HL-60/S4 (cell line): ENCODE measurements around the gene SULT1A1.
"Not testable (repeated sequence)": the region's sequence is repeated elsewhere in the genome, so short reads cannot be mapped to it uniquely, and the experiment has no call there.

Experiments used
- in situ Hi-C: fragments of 300-500 bp; cut with MboI; formaldehyde crosslinking; loops from 2 replicates; pipeline ENCODE4 v1.14.3; 2022; ENCODE audit warnings: low sequenced_read_pairs

The SULT1A1 gene

GRCh38 chr16:28609631-28610594 is at the start of gene SULT1A1:
TSS of gene SULT1A1 (minus strand) at chr16:28610044. CDS start at chr16:28608855, 1,189 bp downstream.
- in situ Hi-C loops, result no loop called here

- in situ Hi-C loops, result not testable (repeated sequence)
These were observed 30.1 kb upstream of the SULT1A1 start for GRCh38 chr16:28639959-28640358.

DNA sequence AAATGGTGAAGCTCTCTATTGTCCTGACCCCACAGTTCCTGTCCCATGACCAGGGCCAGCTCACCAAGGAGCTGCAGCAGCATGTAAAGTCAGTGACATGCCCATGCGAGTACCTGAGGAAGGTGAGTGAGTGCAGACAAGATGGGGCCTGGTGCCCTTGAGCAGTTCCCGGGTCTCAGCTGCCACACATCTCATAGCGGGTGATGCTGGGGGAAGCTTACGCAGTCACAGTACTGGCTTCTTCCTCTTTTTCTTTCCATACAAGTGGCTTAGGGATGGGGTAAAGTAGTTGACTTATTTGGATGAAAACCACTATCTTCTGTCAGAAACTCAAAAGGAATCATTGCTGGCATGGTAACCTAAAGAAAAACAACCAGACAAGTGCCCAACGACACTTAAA is 28.5 kb upstream of the SULT1A1 start:
- in situ Hi-C loops, result not testable (repeated sequence)

DNA sequence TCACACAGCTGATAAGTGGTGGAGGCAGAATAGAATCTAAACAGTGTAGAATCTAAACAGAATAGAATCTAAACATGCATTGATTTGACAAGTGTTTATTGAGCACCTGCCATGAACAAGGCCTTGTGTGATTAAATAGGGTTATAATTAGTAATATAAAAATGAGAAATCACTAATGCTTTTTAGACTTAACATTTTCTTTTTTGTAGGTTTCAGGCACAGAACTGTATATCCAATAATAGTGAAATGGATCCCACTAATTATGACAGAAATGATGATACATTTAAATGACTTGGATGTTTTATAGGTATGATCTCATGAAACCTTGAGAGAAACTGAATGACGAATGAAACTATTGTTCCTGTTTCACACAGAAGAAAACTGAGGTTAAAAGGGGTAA is 27.9 kb upstream of the SULT1A1 start, which contains the start of gene NPIPB8:
TSS of gene NPIPB8 (plus strand) at position 301 of the 400 bp plus-strand sequence. CDS start 296 bp downstream, outside the sequence.
- in situ Hi-C loops, result not testable (repeated sequence)

GRCh38 chr16:28636093-28636823 is 26.4 kb upstream of the SULT1A1 start:
- in situ Hi-C loops, result not testable (repeated sequence)

DNA sequence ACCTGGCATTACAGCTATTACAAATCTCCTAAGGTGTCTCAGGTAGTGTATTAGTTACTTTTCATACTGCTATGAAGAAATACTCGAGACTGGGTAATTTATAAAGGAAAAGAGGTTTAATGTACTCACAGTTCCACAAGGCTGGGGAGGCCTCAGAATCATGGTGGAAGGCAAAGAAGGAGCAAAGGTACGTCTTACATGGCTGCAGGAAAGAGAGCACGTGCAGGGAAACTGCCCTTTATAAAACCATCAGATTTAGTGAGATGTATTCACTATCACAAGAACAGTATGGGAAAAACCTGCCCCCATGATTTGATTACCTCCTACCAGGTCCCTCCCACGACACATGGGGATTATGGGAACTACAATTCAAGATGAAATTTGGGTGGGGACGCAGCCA is 21.1 kb upstream of the SULT1A1 start:
- in situ Hi-C loops, result not testable (repeated sequence)

DNA sequence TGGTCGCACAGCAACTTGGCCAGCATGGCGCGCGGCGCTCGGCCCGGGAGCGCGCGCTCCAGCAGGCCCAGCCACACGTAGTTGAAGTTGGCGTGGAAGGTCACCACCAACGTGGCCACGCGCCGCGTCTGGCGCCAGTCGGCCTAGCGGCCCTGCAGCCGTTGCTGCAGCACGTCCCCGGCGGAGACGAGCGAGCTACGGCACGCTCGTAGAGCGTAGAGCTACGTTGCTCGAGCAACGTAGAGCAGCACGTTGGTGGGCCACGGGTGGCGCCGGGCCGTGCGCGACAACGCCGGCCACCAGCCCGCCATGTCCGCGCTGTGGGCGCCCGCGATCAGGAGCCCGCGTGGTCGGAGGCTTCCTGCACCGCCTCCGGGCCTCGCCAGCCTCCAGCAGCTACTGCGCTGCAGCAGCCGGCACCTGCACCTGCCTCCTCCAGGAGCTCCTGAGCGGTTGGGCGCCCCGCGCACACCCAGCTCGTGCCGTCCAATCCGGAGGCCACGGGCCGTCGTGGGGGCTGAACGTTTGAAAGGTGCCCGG is 13.4 kb upstream of the SULT1A1 start:
- in situ Hi-C loops, result no loop called here

GRCh38 chr16:28622532-28623171 is 12.8 kb upstream of the SULT1A1 start:
- in situ Hi-C loops, result not testable (repeated sequence)

DNA sequence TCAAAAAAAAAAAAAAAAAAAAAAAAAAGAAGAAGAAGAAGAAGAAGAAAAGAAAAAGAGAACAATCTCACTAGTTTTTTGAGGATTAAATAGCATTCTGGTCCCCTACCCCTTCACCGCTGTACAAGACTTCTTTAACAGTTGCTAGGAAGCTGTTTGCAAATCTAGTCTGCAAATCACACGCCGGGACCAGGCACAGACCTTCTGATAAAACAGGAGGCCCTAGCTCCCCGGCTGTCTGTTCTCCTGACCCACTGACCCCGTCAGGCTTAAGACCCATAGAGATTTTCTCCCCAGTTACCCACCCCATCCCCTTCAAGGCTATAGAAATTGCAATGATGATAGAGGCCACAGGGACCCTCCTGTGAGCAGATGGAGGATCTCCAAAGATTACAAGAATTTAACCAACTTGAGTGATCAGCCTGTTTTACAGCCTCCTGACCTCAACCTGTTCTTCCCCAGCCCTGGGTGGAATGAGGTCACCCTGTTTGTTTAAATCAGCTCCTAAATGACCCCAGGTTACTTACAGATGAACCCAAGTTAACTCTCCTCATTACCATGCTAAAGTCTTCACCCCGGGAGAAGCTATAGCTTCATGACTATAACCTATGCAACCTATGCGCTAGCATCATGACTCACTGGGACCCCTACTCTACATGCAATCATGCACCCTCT is 11.8 kb upstream of the SULT1A1 start:
- in situ Hi-C loops, result no loop called here

DNA sequence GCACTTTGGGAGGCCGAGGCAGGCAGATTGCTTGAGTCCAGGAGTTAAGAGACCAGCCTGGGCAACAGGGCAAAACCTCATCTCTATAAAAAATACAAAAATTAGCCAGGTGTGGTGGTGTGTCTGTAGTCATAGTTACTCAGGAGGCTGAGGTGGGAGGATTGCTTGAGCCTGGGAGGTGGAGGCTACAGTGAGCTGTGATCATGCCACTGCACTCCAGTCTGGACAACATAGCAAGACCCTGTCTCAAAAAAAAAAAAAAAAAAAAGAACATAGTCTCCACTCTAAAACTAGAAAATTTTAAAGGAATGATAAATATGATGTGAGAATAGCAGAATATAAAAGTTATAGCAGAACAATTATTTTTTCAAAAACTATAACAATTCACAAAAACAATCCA is 10.5 kb upstream of the SULT1A1 start:
- in situ Hi-C loops, result not testable (repeated sequence)

DNA sequence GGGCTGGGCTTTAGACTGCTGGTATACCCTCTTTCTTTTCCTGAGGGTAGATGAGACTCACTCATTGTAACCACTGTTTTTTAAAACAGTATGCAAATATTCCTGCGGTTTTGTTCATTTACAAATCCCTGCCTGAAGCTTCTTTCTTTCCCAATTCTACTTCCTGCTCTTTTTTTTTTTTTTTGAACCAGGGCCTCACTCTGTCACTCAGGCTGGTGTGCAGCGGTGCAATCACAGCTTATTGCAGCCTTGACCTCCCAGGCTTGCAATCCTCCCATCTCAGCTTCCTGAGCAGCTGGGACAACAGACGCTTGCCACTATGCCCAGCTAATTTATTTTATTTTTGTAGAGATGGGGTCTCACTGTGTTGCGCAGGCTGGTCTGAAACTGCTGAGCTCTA is 8.0 kb upstream of the SULT1A1 start:
- in situ Hi-C loops, result no loop called here

- in situ Hi-C loops, result no loop called here
These were observed 6.8 kb upstream of the SULT1A1 start for GRCh38 chr16:28616636-28617035.

- in situ Hi-C loops, result not testable (repeated sequence)
These were observed 6.4 kb upstream of the SULT1A1 start for GRCh38 chr16:28616224-28616577.

DNA sequence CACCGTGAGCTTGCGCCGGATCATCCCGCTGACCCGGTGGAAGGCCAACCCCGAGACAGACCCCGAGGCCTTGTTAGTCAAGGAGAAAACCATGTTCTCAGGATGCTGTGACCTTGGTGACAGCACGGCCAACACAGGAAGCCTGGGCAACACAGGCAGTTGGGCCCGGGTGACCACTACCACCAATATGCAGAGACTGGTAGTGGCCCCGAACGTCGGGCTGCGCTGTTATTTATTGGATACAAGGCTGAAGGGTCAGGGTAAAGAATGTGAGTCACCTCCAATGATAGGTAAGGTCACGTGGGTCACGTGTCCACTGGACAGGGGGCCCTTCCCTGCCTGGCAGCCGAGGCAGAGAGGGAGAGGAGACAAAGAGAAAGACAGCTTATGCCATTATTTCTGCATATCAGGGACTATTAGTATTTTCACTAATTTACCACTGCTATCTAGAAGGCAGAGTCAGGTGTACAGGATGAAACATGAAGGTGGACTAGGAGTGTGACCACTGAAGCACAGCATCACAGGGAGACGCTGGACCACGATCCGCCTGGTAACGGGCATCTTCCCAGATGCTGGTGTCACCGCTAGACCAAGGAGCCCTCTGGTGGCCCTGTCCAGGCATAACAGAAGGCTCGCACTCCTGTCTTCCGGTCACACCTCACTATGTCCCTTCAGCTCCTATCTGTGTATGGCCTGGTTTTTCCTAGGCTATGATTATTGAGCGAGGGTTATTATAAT is 5.8 kb upstream of the SULT1A1 start:
- in situ Hi-C loops, result not testable (repeated sequence)

- in situ Hi-C loops, result not testable (repeated sequence)
These were observed 4.7 kb upstream of the SULT1A1 start for GRCh38 chr16:28614561-28614960.

DNA sequence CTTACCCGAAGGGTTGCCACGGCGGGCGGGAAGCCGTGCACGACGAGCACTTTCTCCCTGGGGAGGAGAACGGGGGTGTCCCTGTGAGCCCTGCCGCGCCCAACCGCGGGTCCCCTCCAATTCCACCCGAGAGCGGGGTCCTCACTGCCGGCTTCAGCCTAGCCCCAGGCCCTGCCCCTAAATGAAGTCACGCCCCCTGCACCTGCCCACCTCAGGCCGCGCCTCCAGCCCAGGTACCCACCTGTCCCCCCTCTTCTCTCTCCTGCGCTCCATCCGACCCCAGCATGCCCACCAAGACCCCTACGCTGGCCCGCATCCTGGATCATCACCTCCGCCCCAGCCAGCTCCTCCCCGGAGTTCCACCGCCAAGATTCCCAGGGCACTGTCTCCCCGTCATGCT is 4.1 kb upstream of the SULT1A1 start:
- in situ Hi-C loops, result not testable (repeated sequence)

DNA sequence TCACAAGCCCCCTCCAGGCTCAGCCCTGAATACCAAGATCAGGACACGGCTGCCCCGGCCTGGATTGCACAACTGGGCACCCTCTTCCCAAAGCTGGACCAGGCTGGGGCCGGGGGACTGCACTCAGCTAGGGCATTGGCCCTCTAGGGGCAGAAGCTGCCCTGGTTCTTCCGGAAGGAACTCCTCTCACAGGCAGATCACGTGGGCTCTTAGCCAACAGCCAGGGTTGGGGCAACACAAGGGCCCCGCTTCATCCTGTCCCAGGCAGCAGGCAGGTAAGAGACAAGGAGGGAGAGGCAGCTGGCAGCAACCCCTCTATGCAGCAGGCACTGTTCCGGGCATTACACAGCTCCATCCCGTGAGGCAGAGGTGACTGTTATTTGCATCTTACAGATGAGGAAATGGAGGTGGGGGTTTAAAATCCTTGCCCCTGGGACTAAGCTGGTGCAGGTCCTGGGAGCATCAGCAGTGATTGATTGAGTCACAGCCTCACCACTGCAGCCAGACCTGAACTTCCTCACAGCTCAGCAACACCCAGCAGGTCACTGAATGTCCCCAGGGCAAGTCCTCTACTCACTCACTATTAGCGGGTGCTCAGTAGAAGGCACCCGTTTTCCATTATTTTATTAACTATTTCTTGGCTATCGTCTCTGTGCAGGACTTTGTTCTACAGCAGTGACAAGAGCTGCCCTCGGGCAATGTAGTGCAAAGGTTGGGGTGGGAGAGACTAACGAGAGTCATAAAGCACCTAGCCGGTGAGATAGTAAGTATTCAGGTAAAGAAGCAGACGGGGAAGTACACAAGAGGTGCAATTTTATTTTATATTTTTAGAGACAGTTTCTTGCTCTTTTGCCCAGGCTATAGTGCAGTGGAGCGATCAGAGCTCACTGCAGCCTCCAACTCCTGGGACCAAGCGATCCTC is 2.8 kb upstream of the SULT1A1 start:
- in situ Hi-C loops, result not testable (repeated sequence)

GRCh38 chr16:28610595-28611191 is 849 bp upstream of the SULT1A1 start:
- in situ Hi-C loops, result no loop called here
